GM03348 (cell line): ENCODE data around the gene WDR54.
"Not testable (repeated sequence)": the region's sequence is repeated elsewhere in the genome, so short reads cannot be mapped to it uniquely, and the experiment has no call there.

Source experiments
- DNase-seq: peaks from one replicate; pipeline ENCODE4 v3.0.0; 2012; ENCODE audit warnings: low spot score

WDR54 gene

GRCh38 chr2:74457129-74457548, 35.6 kb downstream of the WDR54 start:
- DNase-seq = no peak

GRCh38 chr2:74457549-74458131, 36.1 kb downstream of the WDR54 start:
- no peak for DNase-seq

GRCh38 chr2:74458132-74458937, 36.8 kb downstream of the WDR54 start, which contains the start of gene WBP1:
TSS of gene WBP1 (plus strand) at chr2:74458438. CDS start at chr2:74458603, 165 bp downstream.
- peak; percentile 99 for DNase-seq

GRCh38 chr2:74458938-74459363, 37.4 kb downstream of the WDR54 start:
- DNase-seq = no peak

- not testable (repeated sequence) for DNase-seq
Observed at GRCh38 chr2:74459503-74460118, 38.1 kb downstream of the WDR54 start.

- not testable (repeated sequence) for DNase-seq
Observed at GRCh38 chr2:74460187-74460586, 38.7 kb downstream of the WDR54 start.

GRCh38 chr2:74461187-74462053, 39.9 kb downstream of the WDR54 start:
- DNase-seq = no peak

- DNase-seq = no peak
Observed at GRCh38 chr2:74462054-74462785, 40.7 kb downstream of the WDR54 start.

- no peak for DNase-seq
Observed at GRCh38 chr2:74462786-74463105, 41.2 kb downstream of the WDR54 start.

GRCh38 chr2:74464406-74464805, 42.9 kb downstream of the WDR54 start:
- DNase-seq = no peak

GRCh38 chr2:74470742-74471141, 49.2 kb downstream of the WDR54 start:
- DNase-seq = not testable (repeated sequence)

GRCh38 chr2:74471332-74472065, 50.0 kb downstream of the WDR54 start:
- DNase-seq = no peak

GRCh38 chr2:74472086-74472944, 50.8 kb downstream of the WDR54 start, which contains the start of gene MRPL53:
TSS of gene MRPL53 (minus strand) at chr2:74472680. CDS start at chr2:74472660, 20 bp downstream.
- peak; percentile 87 for DNase-seq

GRCh38 chr2:74472945-74473258, 51.4 kb downstream of the WDR54 start:
- DNase-seq = no peak

- no peak for DNase-seq
Observed at GRCh38 chr2:74474481-74474880, 53.0 kb downstream of the WDR54 start.

- DNase-seq = no peak
Observed at GRCh38 chr2:74474899-74475298, 53.4 kb downstream of the WDR54 start.
